GM18511 (cell line): ENCODE results near the gene SCGB2A2.

Experiments
- ATAC-seq: cut with Tn5 transposase; IDR thresholded peaks from one replicate; pipeline ENCODE4 v1.9.1; 2021; ENCODE audit warnings: mild to moderate bottlenecking, moderate library complexity; ENCODE audit not compliant: unreplicated experiment

SCGB2A2 gene

GRCh38 chr11:62269654-62270278 is at the start of gene SCGB2A2:
SCGB2A2 (plus strand) TSS chr11:62270158; CDS start chr11:62270217, 59 bp downstream.
- ATAC-seq: no peak

- no peak for ATAC-seq
These were observed 48.5 kb upstream of the SCGB2A2 start for GRCh38 chr11:62221498-62221897.

GRCh38 chr11:62223095-62223494 is 46.9 kb upstream of the SCGB2A2 start:
- no peak for ATAC-seq

GRCh38 chr11:62233730-62234129 is 36.2 kb upstream of the SCGB2A2 start:
- no peak for ATAC-seq

DNA sequence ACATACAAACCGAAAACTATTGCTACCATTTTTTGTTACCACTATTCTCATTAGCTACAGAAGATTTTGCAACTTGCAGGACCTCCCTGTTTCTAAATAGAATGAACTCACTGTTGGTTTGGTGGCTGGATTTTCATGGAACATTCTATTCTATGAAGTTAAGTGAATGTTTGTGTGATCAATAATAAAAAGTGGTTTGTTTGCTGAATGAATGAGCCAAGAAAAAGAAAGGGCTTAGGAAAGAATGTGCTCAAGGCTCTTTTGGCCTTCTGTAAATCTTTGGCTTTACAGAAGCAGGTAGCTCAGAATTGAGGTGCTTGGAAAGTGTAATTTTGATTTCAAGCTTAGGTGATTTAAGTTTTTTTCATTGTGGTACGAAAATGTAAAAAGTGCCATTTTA is 33.8 kb upstream of the SCGB2A2 start:
- ATAC-seq: no peak

DNA sequence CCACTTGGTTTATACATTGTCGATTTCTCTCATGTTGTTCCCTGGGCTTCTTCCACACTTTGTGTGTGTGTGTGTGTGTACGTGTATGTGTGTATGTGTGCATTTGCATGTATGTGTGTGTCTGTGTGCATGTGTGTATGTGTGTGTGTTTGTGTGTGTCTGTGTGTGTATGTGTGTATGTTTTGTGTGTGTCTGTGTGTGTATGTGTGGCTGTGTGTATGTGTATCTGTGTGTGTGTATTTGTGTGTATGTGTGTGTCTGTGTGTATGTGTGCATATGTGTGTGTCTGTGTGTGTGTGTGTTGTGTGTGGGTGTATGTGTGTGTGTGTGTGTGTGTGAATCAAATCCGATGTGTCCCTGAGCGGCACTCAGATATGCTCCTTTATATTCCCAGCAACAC is 32.5 kb upstream of the SCGB2A2 start:
- ATAC-seq: no peak

- ATAC-seq: no peak
These were observed 31.8 kb upstream of the SCGB2A2 start for GRCh38 chr11:62238151-62238550.

DNA sequence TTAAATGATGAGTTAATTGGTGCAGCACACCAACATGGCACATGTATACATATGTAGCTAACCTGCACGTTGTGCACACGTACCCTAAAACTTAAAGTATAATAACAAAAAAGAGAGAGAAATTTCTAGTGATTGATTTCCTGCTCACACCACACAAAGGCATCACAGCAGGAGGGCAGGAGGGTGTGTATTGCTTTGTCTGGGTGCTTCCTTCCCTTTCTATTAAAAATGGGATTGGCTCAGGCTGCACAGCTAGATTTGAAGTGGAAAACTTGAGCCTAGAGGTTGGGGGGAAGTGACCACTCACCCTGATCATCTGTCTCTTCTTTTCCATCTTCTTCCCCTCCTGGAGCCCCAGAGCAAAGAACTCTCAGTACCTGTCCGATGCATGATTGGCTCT is 28.9 kb upstream of the SCGB2A2 start:
- ATAC-seq: no peak

DNA sequence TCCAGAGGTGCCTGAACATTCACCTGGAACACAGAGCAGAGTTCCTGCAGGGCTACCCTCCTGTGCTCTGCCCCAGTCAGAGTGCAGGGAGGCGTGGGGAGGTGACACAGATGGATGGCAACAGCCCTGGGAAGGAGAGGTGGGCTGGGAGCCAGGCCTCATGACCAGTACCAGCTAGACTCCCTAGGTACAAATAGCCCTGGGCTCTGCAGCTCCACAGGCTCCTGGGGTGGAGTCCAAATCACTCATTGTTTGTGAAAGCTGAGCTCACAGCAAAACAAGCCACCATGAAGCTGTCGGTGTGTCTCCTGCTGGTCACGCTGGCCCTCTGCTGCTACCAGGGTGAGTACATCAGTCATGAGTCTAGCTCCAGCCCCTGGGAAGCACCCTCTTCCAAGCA is 27.9 kb upstream of the SCGB2A2 start, which contains the start of gene SCGB1D2:
TSS of gene SCGB1D2 (plus strand) at position 219 of the 400 bp plus-strand sequence. CDS start at position 288, 69 bp downstream.
- ATAC-seq: no peak

- no peak for ATAC-seq
These were observed 24.6 kb upstream of the SCGB2A2 start for GRCh38 chr11:62245271-62245753.

GRCh38 chr11:62251698-62252097 is 18.3 kb upstream of the SCGB2A2 start:
- ATAC-seq: no peak

GRCh38 chr11:62253999-62254542 is 15.9 kb upstream of the SCGB2A2 start:
- ATAC-seq: no peak

- no peak for ATAC-seq
These were observed 13.7 kb upstream of the SCGB2A2 start for GRCh38 chr11:62256281-62256680.

DNA sequence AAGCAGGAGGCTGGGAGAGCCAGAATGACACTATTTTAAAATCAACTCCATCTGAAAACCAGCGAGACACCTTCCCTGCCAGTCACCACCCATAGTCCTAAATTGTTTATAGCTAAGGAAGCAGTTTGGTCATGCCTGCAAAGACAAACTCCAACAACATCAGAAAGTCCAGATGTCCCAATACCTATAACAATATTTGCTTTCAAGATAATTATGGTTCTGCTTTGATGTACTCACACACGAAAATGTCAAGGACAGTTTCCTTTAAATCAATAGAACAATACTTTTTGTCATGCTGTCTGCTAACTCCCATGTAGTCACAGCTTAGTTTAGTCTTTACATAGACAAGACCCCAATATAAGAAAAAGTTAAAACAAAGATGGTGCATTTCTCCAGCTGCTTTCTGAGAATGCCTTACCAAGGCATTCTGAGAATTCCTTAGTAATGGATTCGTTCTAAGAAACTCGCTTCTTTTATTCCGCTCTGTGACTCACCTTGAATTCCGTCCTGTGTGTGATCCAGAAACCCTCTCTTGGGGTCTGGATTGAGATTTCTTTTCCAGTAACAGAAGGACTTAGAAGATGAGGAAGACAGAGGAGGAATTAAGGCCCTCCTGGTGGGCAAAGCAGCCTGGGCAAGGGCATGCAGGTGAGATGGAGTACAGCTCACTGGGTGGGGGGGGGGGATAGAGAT is 9.6 kb upstream of the SCGB2A2 start:
- ATAC-seq: no peak

DNA sequence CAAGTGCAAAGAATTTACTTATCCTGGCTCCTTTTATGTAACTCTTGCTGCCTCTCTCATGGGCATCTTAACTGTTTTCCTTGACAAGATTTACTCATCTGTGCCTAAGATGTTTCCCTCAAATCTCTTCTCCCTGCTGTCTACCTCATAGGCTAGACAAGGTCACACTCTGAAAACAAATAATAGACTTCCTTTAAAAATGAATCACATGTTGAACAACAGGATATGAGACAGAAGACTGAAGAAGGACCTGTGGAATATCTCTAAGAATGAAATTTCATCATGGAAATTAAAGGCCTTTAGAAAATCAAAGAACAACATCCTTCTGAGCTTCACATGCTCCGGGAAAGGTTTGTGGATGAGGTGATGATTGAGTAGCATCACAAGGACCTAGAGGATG is 6.0 kb upstream of the SCGB2A2 start:
- ATAC-seq: no peak

DNA sequence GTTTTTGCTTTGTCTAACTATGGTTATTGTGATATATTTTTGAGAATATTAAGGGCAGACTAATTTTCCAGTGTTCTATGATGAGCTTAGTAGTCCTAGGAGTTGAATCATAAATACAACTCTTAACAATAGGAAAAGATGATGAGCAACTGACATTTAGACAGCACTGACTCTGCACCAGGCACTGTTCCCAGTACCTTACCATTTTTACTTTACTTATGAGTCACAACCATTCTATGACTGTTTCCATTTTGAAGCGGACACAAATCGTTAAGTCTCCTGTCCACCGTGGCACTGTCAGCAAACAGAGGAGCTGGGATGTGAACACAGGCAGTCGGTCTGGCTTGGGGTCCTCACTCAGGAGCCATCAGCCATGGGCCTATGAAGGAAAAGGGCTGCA is 3.4 kb upstream of the SCGB2A2 start:
- ATAC-seq: no peak

DNA sequence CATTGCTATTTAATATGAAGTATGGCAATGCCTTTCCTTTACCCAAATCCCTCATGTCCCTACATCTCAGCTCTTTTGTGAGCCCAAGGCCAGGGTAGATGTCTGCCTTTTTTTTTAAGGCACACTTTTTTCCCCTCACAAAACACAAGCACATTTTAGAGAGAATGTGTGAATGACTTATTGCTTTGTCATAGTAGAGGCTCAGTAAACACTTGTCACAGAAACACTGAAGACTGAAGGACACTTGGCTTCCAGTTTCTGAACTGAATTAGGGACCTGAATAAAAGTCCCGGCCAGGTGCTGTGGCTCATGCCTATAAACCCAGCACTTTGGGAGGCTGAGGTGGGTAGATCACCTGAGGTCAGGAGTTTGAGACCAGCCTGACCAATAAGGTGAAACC is 2.9 kb upstream of the SCGB2A2 start:
- no peak for ATAC-seq

GRCh38 chr11:62267576-62267975 is 2.4 kb upstream of the SCGB2A2 start:
- no peak for ATAC-seq

- no peak for ATAC-seq
These were observed 3.3 kb downstream of the SCGB2A2 start for GRCh38 chr11:62273284-62273683.

DNA sequence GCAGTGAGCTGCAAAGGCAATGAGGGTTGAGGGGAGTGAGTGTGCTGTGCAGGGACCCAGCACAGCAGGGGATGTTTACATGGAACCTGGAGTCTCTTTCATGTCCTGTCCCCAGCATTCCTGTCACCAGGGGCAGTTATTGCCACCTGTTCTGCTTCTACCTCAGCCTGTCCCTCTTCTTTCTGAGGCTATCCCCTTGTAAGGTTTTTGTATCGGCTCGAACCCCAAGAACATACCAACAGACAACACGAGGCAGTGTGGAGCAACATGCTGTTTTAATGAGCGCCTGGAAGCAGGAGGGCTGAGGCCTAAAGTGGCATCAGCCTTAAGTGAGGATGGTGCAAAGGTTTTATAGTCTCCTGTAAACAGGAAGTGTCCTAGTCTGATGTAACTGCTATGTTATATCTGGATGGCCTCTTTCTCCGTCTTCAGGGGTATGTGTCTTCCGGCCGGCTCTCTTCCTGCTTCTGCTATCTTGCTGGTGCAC is 3.9 kb downstream of the SCGB2A2 start:
- no peak for ATAC-seq

- ATAC-seq: no peak
These were observed 10.5 kb downstream of the SCGB2A2 start for GRCh38 chr11:62280452-62280851.

GRCh38 chr11:62295504-62295903 is 25.5 kb downstream of the SCGB2A2 start:
- no peak for ATAC-seq
